Measurements from ENCODE around the gene ACSL1. TPM values are rescaled to one million over a fixed set of nuclear protein-coding genes. Genes with fewer than 3 reads are reported as not detected.

ACSL1 gene
- total RNA-seq, 1 donor from 2014 or later: 31.7 TPM

- no peak for TF ChIP-seq CTCF (IDR thresholded peaks at IDR 0.05; ENCODE audit: partially characterized antibody, unreplicated experiment)
- H3K9me3 Mint-ChIP-seq (ENCODE audit: unreplicated experiment): peaks cover 1% of the 10 kb centered on the region
- H3K27ac Mint-ChIP-seq (ENCODE audit: unreplicated experiment): no peak overlapping the region
- H3K27me3 Mint-ChIP-seq (ENCODE audit: unreplicated experiment): peaks cover 2% of the 10 kb centered on the region
- H3K36me3 Mint-ChIP-seq (ENCODE audit: unreplicated experiment): no peaks in the 10 kb centered on the region
- peaks cover 24% of the 10 kb centered on the region for H3K4me1 Mint-ChIP-seq (ENCODE audit: low read depth, unreplicated experiment)
- no peak overlapping the region for H3K4me3 Mint-ChIP-seq (ENCODE audit: unreplicated experiment)
- no peak for DNase-seq
Observed at GRCh38 chr4:184763150-184763780, 62.5 kb downstream of the ACSL1 start.

GRCh38 chr4:184762100-184762499 lies 63.7 kb downstream of the ACSL1 start:
- Mint-ChIP-seq H3K36me3 (ENCODE audit: unreplicated experiment) (no peaks in the 10 kb centered on the region), H3K27me3 (ENCODE audit: unreplicated experiment) (peaks cover 2% of the 10 kb centered on the region), H3K9me3 (ENCODE audit: unreplicated experiment) (no peaks in the 10 kb centered on the region), H3K4me3 (ENCODE audit: unreplicated experiment) (no peak overlapping the region), H3K27ac (ENCODE audit: unreplicated experiment) (no peak overlapping the region), H3K4me1 (ENCODE audit: low read depth, unreplicated experiment) (peaks cover 13% of the 10 kb centered on the region)
- no peak for DNase-seq
- no peak for TF ChIP-seq CTCF (IDR thresholded peaks at IDR 0.05; ENCODE audit: partially characterized antibody, unreplicated experiment)

- Mint-ChIP-seq H3K4me1 (ENCODE audit: low read depth, unreplicated experiment) (peaks cover 9% of the 10 kb centered on the region), H3K4me3 (ENCODE audit: unreplicated experiment) (no peak overlapping the region), H3K27ac (ENCODE audit: unreplicated experiment) (no peak overlapping the region), H3K27me3 (ENCODE audit: unreplicated experiment) (peaks cover 2% of the 10 kb centered on the region), H3K36me3 (ENCODE audit: unreplicated experiment) (no peaks in the 10 kb centered on the region), H3K9me3 (ENCODE audit: unreplicated experiment) (no peaks in the 10 kb centered on the region)
- no peak for DNase-seq
- TF ChIP-seq CTCF (IDR thresholded peaks at IDR 0.05; ENCODE audit: partially characterized antibody, unreplicated experiment): no peak
Observed at GRCh38 chr4:184760681-184761080, 65.1 kb downstream of the ACSL1 start.

- no peaks in the 10 kb centered on the region for H3K27me3 Mint-ChIP-seq (ENCODE audit: unreplicated experiment)
- H3K4me3 Mint-ChIP-seq (ENCODE audit: unreplicated experiment): no peak overlapping the region
- H3K27ac Mint-ChIP-seq (ENCODE audit: unreplicated experiment): no peak overlapping the region
- no peaks in the 10 kb centered on the region for H3K9me3 Mint-ChIP-seq (ENCODE audit: unreplicated experiment)
- no peak for DNase-seq
- H3K36me3 Mint-ChIP-seq (ENCODE audit: unreplicated experiment): no peaks in the 10 kb centered on the region
- peaks cover 3% of the 10 kb centered on the region for H3K4me1 Mint-ChIP-seq (ENCODE audit: low read depth, unreplicated experiment)
- TF ChIP-seq CTCF (IDR thresholded peaks at IDR 0.05; ENCODE audit: partially characterized antibody, unreplicated experiment): no peak
Observed at GRCh38 chr4:184757810-184758209, 68.0 kb downstream of the ACSL1 start.

GRCh38 chr4:184756399-184756798 lies 69.4 kb downstream of the ACSL1 start:
- TF ChIP-seq CTCF (IDR thresholded peaks at IDR 0.05; ENCODE audit: partially characterized antibody, unreplicated experiment): no peak
- no peaks in the 10 kb centered on the region for H3K9me3 Mint-ChIP-seq (ENCODE audit: unreplicated experiment)
- H3K4me3 Mint-ChIP-seq (ENCODE audit: unreplicated experiment): no peak overlapping the region
- H3K4me1 Mint-ChIP-seq (ENCODE audit: low read depth, unreplicated experiment): peaks cover 6% of the 10 kb centered on the region
- no peaks in the 10 kb centered on the region for H3K36me3 Mint-ChIP-seq (ENCODE audit: unreplicated experiment)
- no peak for DNase-seq
- no peaks in the 10 kb centered on the region for H3K27me3 Mint-ChIP-seq (ENCODE audit: unreplicated experiment)
- no peak overlapping the region for H3K27ac Mint-ChIP-seq (ENCODE audit: unreplicated experiment)
